Psoas muscle (tissue), 8 donors: Measurements from ENCODE around the gene VPS37C. TPM values are rescaled to one million over a fixed set of nuclear protein-coding genes. Genes with fewer than 3 reads are reported as not detected.

Experiments
- ATAC-seq, 4 donors: fragments of 200-7000 bp; cut with Tn5 transposase; one replicate each; pipeline ENCODE4 v1.9.1; 2020; ENCODE audit warnings: moderate library complexity in 3 of 4, mild to moderate bottlenecking in 2 of 4
- DNase-seq, 2 donors: peaks; one replicate each; pipeline ENCODE4 v3.0.0-alpha.2; 2020
- H3K27ac ChIP-seq: fragments of 200-600 bp; one replicate; pipeline ENCODE4 v1.8.0; 2022
- H3K27me3 ChIP-seq, 3 donors: fragments of 200-600 bp in 1 of 3; one replicate each; pipeline versions ENCODE4 v1.6.1 to v1.8.0; 2013 to 2022; ENCODE audit warnings: low read length in 2 of 3, mild to moderate bottlenecking in 2 of 3, moderate library complexity in 1 of 3; ENCODE audit not compliant: insufficient read depth in 3 of 3
- H3K36me3 ChIP-seq, 2 donors: fragments of 200-600 bp in 1 of 2; one replicate each; pipeline versions ENCODE4 v1.6.1 to v1.8.0; 2013 to 2022; ENCODE audit warnings: low read depth in 1 of 2, mild to moderate bottlenecking in 1 of 2, moderate library complexity in 1 of 2; ENCODE audit not compliant: insufficient read depth in 1 of 2
- H3K4me1 ChIP-seq: fragments of 200-600 bp; one replicate; pipeline ENCODE4 v1.8.0; 2022
- H3K4me3 ChIP-seq: fragments of 200-600 bp; one replicate; pipeline ENCODE4 v1.8.0; 2022; ENCODE audit warnings: mild to moderate bottlenecking
- H3K9me3 ChIP-seq: fragments of 200-600 bp; one replicate; pipeline ENCODE4 v1.8.0; 2022
- CTCF ChIP-seq: fragments of 200-600 bp; IDR thresholded peaks from one replicate; pipeline ENCODE4 v1.8.0; 2022; ENCODE audit warnings: antibody characterized with exemption
- WGBS, 3 donors: extraction: QIAGEN DNeasy Blood & Tissue Kit; methylation state at CpG; one replicate each; pipeline versions ENCODE4 v1.1.6 to v1.1.7; 2013; 5-methylcytosine and 5-hydroxymethylcytosine counted together
- intact Hi-C, 2 donors: fragments of 100-400 bp; cut with DNase I; formaldehyde crosslinking; loops; one replicate each; pipeline versions ENCODE4 v1.11.0 to v1.14.2; 2022
- polyA plus RNA-seq, 3 donors: library from polyadenylated mRNA; stranded (reverse); fragments of 200-250 nt; gene quantifications; one replicate each; pipeline ENCODE4 v1.2.3, GENCODE V29; 2013
- total RNA-seq, 4 donors: library from RNA; stranded (reverse); fragmentation: NEBNext Ultra II Directional in 2 of 4; extraction: Animal tissue kit (Norgen Biotek cat#: 25700) in 2 of 4; gene quantifications; one replicate each; pipeline versions ENCODE4 v1.2.1 to v1.2.4, GENCODE V29; 2021 to 2023
- donor health status: healthy with polysubstance abuse.
- donor health status: DM: no; HTN: no; CAD: no; lungs with moderate emphysema.
- donor health status: Bipolar disorder and iron deficiency.
- donor health status: healthy.
- donor health status: DM: yes; HTN: yes; CAD: no.
- donor health status: DM: no; HTN: no; CAD: no.
- donor health status: DM: no; HTN: no; CAD: no.
- donor health status: DM: yes; HTN: yes; CAD: no.

VPS37C gene
- total and polyA plus RNA-seq, 7 donors, result 16.9 to 39.8 (median 25.6) TPM

GRCh38 chr11:61142424-61142823 lies 18.8 kb downstream of the VPS37C start:
- peaks cover 13% of the 10 kb centered on the region for H3K4me1 ChIP-seq
- no peak overlapping the region for H3K27ac ChIP-seq
- H3K27me3 ChIP-seq, result no peaks in the 10 kb centered on the region
- intact Hi-C loops, result no loop called here
- H3K36me3 ChIP-seq, result peaks cover 0 to 12% of the 10 kb centered on the region in 2 donors
- no peaks in the 10 kb centered on the region for H3K9me3 ChIP-seq
- no peak overlapping the region for H3K4me3 ChIP-seq
- TF ChIP-seq CTCF, result no peak
- ATAC-seq (no peak), DNase-seq (no peak)
- WGBS, 3 donors, result 96 to 100% (median 98%) methylated on average over 1 of the region's 1 CpG

- intact Hi-C loops, result no loop called here
- DNase-seq, result peak in 1 of 2 donors; percentile 67
Observed at GRCh38 chr11:61141601-61142028, 19.6 kb downstream of the VPS37C start.

GRCh38 chr11:61140416-61140815 lies 20.8 kb downstream of the VPS37C start:
- WGBS, 3 donors, result 75 to 95% (median 77%) methylated on average over 4 of the region's 4 CpGs
- intact Hi-C loops, result no loop called here
- TF ChIP-seq CTCF, result no peak
- no peaks in the 10 kb centered on the region for H3K9me3 ChIP-seq
- H3K4me1 ChIP-seq, result peaks cover 15% of the 10 kb centered on the region
- DNase-seq (no peak), ATAC-seq (no peak)
- no peaks in the 10 kb centered on the region for H3K27me3 ChIP-seq
- H3K27ac ChIP-seq, result no peak overlapping the region
- no peak overlapping the region for H3K4me3 ChIP-seq
- peaks cover 0 to 21% of the 10 kb centered on the region in 2 donors for H3K36me3 ChIP-seq

More at GRCh38 chr11:61141601-61142028, 19.6 kb downstream of the VPS37C start:
- TF ChIP-seq CTCF, result no peak
- WGBS, 3 donors, result 38 to 57% (median 40%) methylated on average over 10 of the region's 10 CpGs
- Histone ChIP-seq H3K4me3 (no peak overlapping the region), H3K27ac (no peak overlapping the region), H3K4me1 (peaks cover 13% of the 10 kb centered on the region), H3K36me3 (peaks cover 0 to 20% of the 10 kb centered on the region in 2 donors), H3K27me3 (no peaks in the 10 kb centered on the region), H3K9me3 (no peaks in the 10 kb centered on the region)
- ATAC-seq, result peak; percentile 17 to 58 (median 36)

- intact Hi-C loops, result loop anchor here in 1 of 2 donors (10.0 kb wide), 1 partner anchor 305 kb away; no protein-coding TSS in a partner anchor
- ATAC-seq (no peak), DNase-seq (no peak)
- Histone ChIP-seq H3K36me3 (peaks cover 0 to 21% of the 10 kb centered on the region in 2 donors), H3K4me1 (peaks cover 21% of the 10 kb centered on the region), H3K4me3 (no peak overlapping the region), H3K27me3 (no peaks in the 10 kb centered on the region), H3K9me3 (no peaks in the 10 kb centered on the region), H3K27ac (no peak overlapping the region)
- no peak for TF ChIP-seq CTCF
- 47 to 48% (median 47%) methylated on average over 6 of the region's 6 CpGs for WGBS, 3 donors
Observed at GRCh38 chr11:61139387-61139786, 21.8 kb downstream of the VPS37C start.

GRCh38 chr11:61138935-61139334 lies 22.3 kb downstream of the VPS37C start:
- no peak overlapping the region for H3K4me3 ChIP-seq
- intact Hi-C loops, result loop anchor here in 1 of 2 donors (10.0 kb wide), 1 partner anchor 304 kb away; no protein-coding TSS in a partner anchor
- no peak overlapping the region for H3K27ac ChIP-seq
- no peaks in the 10 kb centered on the region for H3K9me3 ChIP-seq
- H3K27me3 ChIP-seq, result no peaks in the 10 kb centered on the region
- no peak for DNase-seq
- WGBS, 3 donors, result 31 to 46% (median 44%) methylated on average over 7 of the region's 7 CpGs
- peaks cover 0 to 21% of the 10 kb centered on the region in 2 donors for H3K36me3 ChIP-seq
- no peak for ATAC-seq
- no peak for TF ChIP-seq CTCF
- peaks cover 21% of the 10 kb centered on the region for H3K4me1 ChIP-seq
